HG03432 (cell line): ENCODE data around the gene NOBOX.
"Not testable (repeated sequence)": the region's sequence is repeated elsewhere in the genome, so short reads cannot be mapped to it uniquely, and the experiment has no call there.

ENCODE experiments used
- ATAC-seq: cut with Tn5 transposase; IDR thresholded peaks from one replicate; pipeline ENCODE4 v1.9.1; 2021; ENCODE audit warnings: mild to moderate bottlenecking, moderate library complexity; ENCODE audit not compliant: unreplicated experiment

The NOBOX gene

DNA sequence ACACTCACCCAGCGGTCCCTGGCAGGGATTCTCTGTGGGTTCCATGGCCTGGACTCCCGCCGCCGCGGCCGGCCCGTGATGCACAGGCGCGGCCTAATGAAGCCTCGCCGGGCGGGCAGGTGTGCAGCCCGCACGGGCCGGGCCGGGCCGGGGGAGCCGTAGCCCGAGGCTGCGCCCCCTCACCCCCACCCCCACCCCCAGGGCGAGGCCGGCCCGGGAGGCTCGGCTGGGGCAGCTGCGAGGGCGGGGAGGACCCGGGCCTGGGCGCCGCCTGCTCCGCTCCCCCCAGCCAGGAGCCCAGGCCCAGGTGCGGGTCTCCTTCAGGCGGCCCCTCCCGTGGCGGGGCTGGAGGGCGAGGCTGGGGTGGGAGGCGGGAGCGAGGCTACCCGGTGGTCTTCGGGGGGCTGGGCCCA, at the start of gene NOBOX:
Gene NOBOX, minus strand, starts transcription at position 45 of the 413 bp plus-strand sequence.
- ATAC-seq, result no peak

DNA sequence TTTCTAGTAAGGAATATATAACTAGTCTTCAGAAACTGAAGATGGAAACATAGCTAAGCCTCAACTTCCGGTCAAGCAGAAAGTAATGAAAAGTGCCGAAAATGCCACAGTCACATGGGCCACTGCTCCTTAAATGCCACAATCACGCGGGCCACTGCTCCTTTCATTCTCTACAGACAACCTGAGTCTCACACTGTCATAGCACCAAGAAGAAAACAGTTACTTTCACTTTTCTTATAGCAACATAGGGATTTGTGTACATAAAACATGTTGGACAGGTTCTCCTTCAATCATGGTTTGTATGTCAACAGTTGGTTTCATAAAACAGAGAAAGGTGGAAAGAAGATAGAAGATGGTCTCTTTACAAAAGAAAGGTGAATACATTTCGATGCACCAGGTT, 48.6 kb upstream of the NOBOX start:
- peak; percentile 81 for ATAC-seq

GRCh38 chr7:144445590-144445989, 42.1 kb upstream of the NOBOX start:
- no peak for ATAC-seq

GRCh38 chr7:144439717-144440205, 36.3 kb upstream of the NOBOX start:
- ATAC-seq, result no peak

- ATAC-seq, result no peak
Measured at GRCh38 chr7:144438759-144439158, 35.3 kb upstream of the NOBOX start.

- ATAC-seq, result peak; percentile 78
Measured at GRCh38 chr7:144437370-144438191, 34.1 kb upstream of the NOBOX start.

- no peak for ATAC-seq
Measured at GRCh38 chr7:144436500-144436899, 33.0 kb upstream of the NOBOX start.

- no peak for ATAC-seq
Measured at GRCh38 chr7:144428431-144428830, 24.9 kb upstream of the NOBOX start.

- ATAC-seq, result not testable (repeated sequence)
Measured at GRCh38 chr7:144427539-144427938, 24.0 kb upstream of the NOBOX start.

- ATAC-seq, result not testable (repeated sequence)
Measured at GRCh38 chr7:144418931-144419330, 15.4 kb upstream of the NOBOX start.

DNA sequence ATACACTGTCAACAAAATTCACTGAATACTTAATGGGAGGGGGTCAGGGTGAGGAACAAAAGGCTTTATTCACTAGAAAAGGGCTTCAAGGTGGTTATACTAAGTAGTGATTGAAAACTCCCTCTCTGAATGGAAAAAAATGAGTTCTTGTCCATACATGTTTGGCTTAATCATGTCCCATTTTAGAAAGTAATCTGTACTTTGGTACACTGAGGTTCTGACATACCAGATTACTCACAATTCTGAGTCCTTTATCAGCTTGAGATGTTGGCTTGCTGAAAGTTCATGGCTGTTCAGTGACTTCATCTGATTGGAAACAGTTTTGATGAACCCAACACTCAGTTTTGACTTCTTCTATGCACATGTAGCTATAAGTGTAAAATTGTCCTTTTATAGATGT, 12.8 kb upstream of the NOBOX start:
- no peak for ATAC-seq

- ATAC-seq, result no peak
Measured at GRCh38 chr7:144415858-144416257, 12.4 kb upstream of the NOBOX start.

DNA sequence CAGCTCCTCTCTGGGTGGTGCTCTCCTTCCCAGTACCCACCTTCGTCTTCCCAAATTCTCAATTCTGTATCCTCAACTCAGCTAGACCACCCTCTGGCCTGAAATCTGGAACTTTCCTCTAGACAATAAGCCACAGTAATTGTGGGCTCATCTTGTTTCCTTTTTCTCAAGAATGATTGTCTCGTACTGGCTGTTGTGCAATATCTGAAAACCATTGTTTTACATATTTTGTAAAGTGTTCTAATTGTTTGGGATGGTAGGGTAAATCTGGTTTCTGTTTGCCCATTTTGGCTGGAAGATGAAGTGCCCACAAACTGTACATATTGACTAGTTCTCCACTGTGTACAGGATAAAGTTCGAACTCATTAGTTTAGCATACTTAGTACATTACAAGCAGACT, 11.3 kb upstream of the NOBOX start:
- no peak for ATAC-seq

- ATAC-seq, result no peak
Measured at GRCh38 chr7:144410441-144410840, 6.9 kb upstream of the NOBOX start.

DNA sequence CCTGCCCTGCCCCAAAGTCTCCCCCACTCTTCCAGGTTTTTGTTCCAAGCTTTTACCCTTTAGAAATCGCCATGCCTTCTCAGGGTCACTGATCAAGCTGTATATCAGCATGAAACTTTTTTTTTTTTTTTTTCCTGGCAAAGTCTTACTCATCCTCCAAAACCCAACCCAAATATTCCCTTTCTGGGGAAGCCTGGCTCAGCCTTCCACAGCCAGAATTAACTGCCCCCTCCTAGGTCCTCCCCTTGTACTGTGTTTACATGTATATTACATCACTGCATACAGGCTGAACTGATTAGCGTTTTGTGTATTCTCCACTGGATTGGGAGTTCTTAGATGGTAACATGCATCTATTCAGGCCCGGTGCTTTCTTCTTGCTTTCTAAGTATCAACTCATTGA, 4.6 kb upstream of the NOBOX start:
- no peak for ATAC-seq

DNA sequence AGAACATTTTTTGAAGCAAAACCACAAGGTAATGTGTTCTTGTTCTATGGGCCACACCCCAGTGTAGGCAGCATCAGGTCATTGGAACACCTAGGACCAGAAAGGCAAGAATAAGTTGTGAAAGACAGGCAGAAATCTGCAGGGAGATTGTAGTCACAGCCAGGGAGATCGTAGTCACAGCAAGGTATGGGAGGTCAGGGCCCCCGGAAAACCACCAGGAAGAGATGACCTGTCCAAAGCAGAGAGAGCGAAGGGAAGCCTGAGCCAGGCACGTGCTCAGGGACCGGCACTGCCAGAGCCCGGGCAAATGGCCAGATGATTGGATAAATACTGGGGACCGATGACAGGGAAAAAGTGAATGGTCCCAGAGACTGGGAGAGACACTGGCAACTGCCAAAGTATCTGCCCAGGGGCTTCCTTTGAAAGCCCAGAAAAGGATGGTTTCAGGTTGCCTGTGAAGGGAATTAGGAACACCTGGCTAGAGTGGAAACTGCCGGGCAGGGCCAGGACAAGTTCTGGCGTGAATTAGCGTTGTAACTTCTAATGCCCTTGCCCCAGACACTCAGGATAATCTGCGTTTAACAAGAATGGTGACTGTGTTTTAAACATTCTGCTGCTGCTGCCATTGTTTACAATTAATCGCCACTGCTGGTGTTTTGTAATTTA, 3.9 kb upstream of the NOBOX start:
- no peak for ATAC-seq

GRCh38 chr7:144404946-144405345, 1.5 kb upstream of the NOBOX start:
- no peak for ATAC-seq

DNA sequence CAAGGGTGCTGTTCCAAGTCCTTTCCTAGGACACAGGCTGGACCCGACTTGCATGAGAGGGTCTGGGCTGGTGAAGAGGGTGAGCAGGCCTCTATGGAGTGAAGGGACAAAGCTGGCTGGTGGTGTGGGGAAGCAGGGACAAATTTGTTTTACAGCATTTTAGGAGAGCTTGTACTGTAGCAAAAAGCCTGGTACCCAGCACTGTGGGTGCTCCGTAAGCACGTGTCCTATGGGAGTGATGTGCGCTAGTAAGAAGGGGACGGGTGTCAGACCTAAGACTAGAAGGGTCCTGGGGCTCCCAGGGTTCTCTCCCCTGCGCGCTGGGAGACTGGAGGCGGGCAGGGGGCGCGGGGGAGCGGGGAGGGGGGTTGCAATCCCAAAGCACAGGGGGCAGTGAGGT, 391 bp downstream of the NOBOX start:
- ATAC-seq, result no peak

DNA sequence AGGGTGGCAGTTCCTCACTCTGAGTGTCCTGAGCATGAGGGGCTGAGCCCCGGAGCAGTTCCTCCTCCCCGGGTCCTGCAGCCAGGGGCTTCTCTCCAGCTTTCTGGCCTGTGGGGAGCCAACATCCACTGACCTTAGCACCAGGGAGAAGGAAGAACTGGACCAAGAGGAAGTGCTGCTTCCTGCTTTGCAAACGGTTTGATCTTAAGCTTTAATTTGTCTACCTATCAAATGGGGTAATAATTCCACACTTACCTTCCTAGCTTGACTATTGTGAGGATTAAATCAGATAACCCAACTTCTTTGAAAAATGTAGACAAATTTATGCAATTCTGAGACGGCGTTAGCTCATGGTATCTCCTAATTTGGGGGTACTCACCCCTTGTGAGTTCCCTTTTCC, 2.0 kb downstream of the NOBOX start:
- ATAC-seq, result no peak

- ATAC-seq, result no peak
Measured at GRCh38 chr7:144399946-144400345, 3.5 kb downstream of the NOBOX start.

DNA sequence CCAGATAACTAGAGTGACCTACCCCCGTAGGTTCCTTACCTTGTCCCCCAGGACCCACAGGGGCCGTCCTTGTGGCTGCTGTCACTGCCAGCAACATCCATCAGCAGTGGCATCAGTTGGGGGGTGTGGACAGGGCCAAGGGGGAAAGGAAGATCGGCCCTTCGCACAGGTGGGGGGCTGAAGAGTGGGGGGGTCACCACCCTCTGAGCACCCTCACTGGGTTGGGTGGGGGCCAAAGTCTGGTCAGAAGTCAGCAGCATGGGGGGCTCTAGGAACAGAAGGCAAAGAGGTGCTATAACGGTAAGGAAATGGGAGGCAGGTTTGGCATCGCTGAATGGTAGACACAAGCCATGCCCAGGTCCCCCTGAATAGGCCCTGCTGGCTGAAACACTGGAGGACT, 4.6 kb downstream of the NOBOX start:
- ATAC-seq, result no peak

- no peak for ATAC-seq
Measured at GRCh38 chr7:144398291-144398690, 5.2 kb downstream of the NOBOX start.
